Measurements from ENCODE around the gene ATAD1. TPM values are rescaled to one million over a fixed set of nuclear protein-coding genes. Genes with fewer than 3 reads are reported as not detected.

The ATAD1 gene
- total RNA-seq, 4 donors from 2014 or later = 27.2 to 36.3 (median 32.2) TPM

DNA sequence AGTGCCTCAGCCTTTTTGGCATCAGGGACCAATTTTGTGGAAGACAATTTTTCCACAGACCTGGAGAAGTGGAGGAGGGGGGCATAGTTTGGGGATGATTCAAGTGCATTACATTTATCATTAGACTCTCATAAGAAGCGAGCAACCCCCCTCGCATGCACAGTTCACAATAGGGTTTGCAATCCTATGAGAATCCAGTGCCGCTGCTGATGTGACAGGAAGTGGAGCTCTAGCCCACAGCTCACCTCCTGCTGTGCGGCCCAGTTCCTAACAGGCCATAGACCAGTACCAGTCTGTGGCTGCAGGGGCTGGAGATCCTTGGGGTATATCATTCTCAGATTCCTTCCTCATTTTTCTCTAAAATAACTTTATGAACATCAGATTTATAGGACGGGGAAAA is 50.8 kb downstream of the ATAD1 start:
- TF ChIP-seq, protein P1, sequence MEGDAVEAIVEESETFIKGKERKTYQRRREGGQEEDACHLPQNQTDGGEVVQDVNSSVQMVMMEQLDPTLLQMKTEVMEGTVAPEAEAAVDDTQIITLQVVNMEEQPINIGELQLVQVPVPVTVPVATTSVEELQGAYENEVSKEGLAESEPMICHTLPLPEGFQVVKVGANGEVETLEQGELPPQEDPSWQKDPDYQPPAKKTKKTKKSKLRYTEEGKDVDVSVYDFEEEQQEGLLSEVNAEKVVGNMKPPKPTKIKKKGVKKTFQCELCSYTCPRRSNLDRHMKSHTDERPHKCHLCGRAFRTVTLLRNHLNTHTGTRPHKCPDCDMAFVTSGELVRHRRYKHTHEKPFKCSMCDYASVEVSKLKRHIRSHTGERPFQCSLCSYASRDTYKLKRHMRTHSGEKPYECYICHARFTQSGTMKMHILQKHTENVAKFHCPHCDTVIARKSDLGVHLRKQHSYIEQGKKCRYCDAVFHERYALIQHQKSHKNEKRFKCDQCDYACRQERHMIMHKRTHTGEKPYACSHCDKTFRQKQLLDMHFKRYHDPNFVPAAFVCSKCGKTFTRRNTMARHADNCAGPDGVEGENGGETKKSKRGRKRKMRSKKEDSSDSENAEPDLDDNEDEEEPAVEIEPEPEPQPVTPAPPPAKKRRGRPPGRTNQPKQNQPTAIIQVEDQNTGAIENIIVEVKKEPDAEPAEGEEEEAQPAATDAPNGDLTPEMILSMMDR (IDR thresholded peaks at IDR 0.05) = no peak
- TF ChIP-seq POLR2A (IDR thresholded peaks at IDR 0.05) = no peak
- Histone ChIP-seq H3K4me1 (no peaks in the 10 kb centered on the region), H3K9me3 (no peaks in the 10 kb centered on the region), H3K27me3 (no peaks in the 10 kb centered on the region), H3K4me3 (no peak overlapping the region), H3K36me3 (peaks cover 0 to 60% (median 0%) of the 10 kb centered on the region in 3 donors), H3K27ac (no peak overlapping the region)
- DNase-seq = no peak

DNA sequence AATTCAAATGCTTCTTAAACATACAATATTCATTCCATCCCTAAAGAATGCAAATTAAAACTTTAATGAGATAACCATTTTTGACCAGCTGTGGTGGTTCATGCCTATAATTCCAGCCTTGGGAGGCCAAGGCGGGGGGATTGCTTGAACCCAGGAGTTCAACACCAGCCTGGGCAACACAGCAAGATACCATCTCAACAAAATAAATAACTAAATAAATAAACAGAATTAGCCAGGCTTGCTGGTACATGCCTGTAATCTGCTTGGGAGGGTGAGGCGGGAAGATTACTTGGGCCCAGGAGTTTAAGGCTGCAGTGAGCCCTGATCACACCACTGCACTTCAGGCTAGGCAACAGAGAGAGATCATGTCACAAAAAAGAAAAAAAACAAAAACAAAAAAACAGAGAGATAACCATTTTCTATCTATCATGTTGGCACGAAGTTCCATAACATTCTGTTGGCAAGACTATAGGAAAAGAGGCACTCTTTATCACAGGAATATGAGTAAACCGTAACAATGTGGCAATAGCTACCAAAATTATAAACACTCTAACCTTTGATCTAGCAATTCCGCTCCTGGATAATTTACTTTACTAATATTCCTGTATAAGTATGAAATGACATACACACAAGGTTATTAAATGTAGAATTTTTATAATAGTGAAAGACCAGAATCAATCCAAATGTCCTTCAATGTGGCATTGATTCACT is 52.2 kb downstream of the ATAD1 start:
- no peaks in the 10 kb centered on the region for H3K27me3 ChIP-seq
- H3K27ac ChIP-seq = no peak overlapping the region
- H3K4me1 ChIP-seq = no peaks in the 10 kb centered on the region
- H3K4me3 ChIP-seq = no peak overlapping the region
- H3K9me3 ChIP-seq = no peaks in the 10 kb centered on the region
- DNase-seq = no peak
- TF ChIP-seq, protein P1 (IDR thresholded peaks at IDR 0.05) = no peak
- TF ChIP-seq POLR2A (IDR thresholded peaks at IDR 0.05) = no peak
- peaks cover 0 to 61% (median 0%) of the 10 kb centered on the region in 3 donors for H3K36me3 ChIP-seq

DNA sequence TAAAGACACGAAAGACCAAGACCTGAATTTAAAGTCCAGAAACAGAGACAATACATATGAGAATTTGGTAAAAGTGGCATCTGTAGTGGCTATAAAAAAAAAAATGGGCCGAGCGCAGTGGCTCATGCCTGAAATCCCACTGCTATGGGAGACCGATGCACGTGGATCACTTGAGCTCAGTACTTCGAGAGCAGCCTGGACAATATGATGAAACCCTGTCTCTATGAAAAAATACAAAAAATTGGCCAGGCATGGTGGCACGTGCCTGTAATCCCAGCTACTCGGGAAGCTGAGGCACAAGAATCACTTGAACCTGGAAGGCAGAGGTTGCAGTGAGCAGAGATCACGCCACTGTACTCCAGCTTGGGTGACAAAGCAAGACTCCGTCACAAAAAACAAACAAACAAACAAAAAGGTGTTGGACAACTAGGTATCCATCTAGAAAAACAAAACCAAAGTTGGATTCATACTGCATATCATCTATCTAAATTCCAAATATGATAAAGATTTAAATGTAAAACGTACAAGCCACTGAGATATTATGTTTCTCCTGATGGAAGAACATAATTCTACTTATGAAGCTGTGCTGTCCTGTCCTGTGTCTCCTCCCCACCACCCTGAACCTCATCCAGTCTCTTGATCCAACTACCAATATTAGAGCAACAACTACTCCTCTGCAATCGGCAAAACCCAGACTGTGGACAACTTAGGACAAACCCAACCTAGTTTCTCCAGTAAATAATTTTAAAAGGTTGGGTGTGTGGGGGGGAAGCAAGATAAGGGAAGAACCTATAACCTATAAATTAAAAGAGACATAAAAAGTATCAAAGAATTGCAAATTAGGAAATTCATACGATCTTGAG is 53.7 kb downstream of the ATAD1 start:
- Histone ChIP-seq H3K4me1 (no peaks in the 10 kb centered on the region), H3K27ac (no peak overlapping the region), H3K27me3 (no peaks in the 10 kb centered on the region), H3K36me3 (peaks cover 0 to 67% (median 0%) of the 10 kb centered on the region in 3 donors), H3K9me3 (no peaks in the 10 kb centered on the region), H3K4me3 (no peak overlapping the region)
- no peak for DNase-seq
- TF ChIP-seq, protein P1 (IDR thresholded peaks at IDR 0.05) = no peak
- TF ChIP-seq POLR2A (IDR thresholded peaks at IDR 0.05) = no peak

DNA sequence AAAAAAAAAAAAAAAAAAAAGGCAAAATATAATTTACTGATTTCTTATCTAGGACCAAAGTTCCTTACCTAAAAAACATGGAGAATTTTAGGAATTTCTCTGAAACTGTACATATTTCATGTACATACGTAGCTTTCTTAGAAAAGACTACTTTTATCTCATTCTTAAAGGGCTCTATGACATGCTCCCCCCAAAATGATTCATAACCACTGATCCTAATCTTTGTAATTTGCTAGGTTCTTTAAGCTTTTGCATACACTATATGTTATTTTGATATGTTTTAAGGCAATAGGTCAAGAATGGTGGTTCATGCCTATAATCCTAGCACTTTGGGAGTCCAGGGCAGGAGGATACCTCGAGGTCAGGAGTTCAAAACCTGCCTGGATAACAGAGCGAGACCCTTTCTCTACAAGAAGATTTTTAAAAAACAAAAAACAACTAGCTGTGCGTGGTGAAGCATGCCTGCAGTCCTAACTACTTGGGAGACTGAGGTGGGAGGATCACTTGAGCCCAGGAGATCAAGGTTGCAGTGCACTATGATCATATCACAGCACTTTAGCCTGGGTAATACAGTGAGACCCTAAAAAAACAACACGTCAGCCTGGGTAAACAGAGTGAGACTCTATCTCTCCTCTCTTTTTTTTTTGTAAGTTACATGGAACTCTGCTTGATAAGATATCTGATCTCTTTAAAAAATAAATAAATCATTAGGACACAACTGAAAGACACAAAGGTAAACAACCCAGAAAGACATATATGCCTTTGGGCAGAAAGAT is 54.8 kb downstream of the ATAD1 start:
- Histone ChIP-seq H3K27me3 (no peaks in the 10 kb centered on the region), H3K27ac (no peak overlapping the region), H3K4me3 (no peak overlapping the region), H3K4me1 (no peaks in the 10 kb centered on the region), H3K9me3 (no peaks in the 10 kb centered on the region), H3K36me3 (peaks cover 0 to 57% (median 0%) of the 10 kb centered on the region in 3 donors)
- no peak for DNase-seq
- TF ChIP-seq POLR2A (IDR thresholded peaks at IDR 0.05) = no peak
- TF ChIP-seq, protein P1 (IDR thresholded peaks at IDR 0.05) = no peak

DNA sequence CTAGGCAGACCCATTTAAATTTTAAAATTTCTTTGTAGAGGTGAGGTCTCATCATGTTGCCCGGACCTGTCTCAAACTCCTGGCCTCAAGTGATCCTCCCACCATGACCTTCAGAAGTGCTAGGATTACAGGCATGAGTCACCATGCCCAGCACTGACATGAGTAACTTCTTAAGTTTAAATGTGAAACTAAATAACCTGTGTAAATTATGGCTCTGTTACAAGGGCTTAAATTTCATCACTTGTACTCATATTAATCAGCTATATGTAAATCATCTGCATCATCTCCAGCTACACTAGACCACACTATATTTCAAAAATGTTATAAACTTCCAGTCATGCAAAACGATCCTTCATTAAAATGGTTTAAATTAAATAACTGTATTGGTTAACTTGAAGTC is 56.1 kb downstream of the ATAD1 start:
- no peaks in the 10 kb centered on the region for H3K9me3 ChIP-seq
- DNase-seq = no peak

More for the DNA sequence above, 56.1 kb downstream of the ATAD1 start:
- Histone ChIP-seq H3K27me3 (no peaks in the 10 kb centered on the region), H3K4me3 (no peak overlapping the region), H3K27ac (no peak overlapping the region), H3K4me1 (no peaks in the 10 kb centered on the region), H3K36me3 (peaks cover 0 to 46% (median 0%) of the 10 kb centered on the region in 3 donors)
- TF ChIP-seq POLR2A (IDR thresholded peaks at IDR 0.05) = no peak
- TF ChIP-seq, protein P1 (IDR thresholded peaks at IDR 0.05) = no peak

All from Peyer's patch (tissue), 4 donors.